Thymus (tissue), 11 donors: ENCODE data around the gene PPOX. TPM values are rescaled to one million over a fixed set of nuclear protein-coding genes. Genes with fewer than 3 reads are reported as not detected.

Experiments
- DNase-seq, 9 donors: peaks; one replicate each; pipeline ENCODE4 v3.0.0-alpha.2; 2013; ENCODE audit warnings: low spot score in 9 of 9, low read depth in 6 of 9, missing footprints in 1 of 9
- H3K27ac ChIP-seq, 2 donors: one replicate each; pipeline ENCODE4 v1.5.1; 2013; ENCODE audit warnings: control low read depth in 1 of 2, low read depth in 1 of 2, low read length in 1 of 2, mild to moderate bottlenecking in 1 of 2, moderate library complexity in 1 of 2
- H3K27me3 ChIP-seq, 2 donors: one replicate each; pipeline ENCODE4 v1.5.1; 2013; ENCODE audit warnings: low read length in 1 of 2; ENCODE audit not compliant: control insufficient read depth in 2 of 2, insufficient read depth in 1 of 2
- H3K36me3 ChIP-seq, 2 donors: one replicate each; pipeline ENCODE4 v1.5.1; 2013; ENCODE audit warnings: low read length in 1 of 2, mild to moderate bottlenecking in 1 of 2, moderate library complexity in 1 of 2; ENCODE audit not compliant: control insufficient read depth in 2 of 2, insufficient read depth in 2 of 2
- H3K4me1 ChIP-seq, 2 donors: one replicate each; pipeline ENCODE4 v1.5.1; 2013; ENCODE audit warnings: low read length in 2 of 2; ENCODE audit not compliant: control insufficient read depth in 2 of 2, insufficient read depth in 2 of 2
- H3K4me3 ChIP-seq, 2 donors: one replicate each; pipeline ENCODE4 v1.5.1; 2013; ENCODE audit warnings: low read length in 2 of 2, control low read depth in 1 of 2, mild to moderate bottlenecking in 1 of 2
- H3K9me3 ChIP-seq, 2 donors: one replicate each; pipeline ENCODE4 v1.5.1; 2013; ENCODE audit warnings: low read length in 1 of 2, mild to moderate bottlenecking in 1 of 2; ENCODE audit not compliant: control insufficient read depth in 2 of 2, insufficient read depth in 1 of 2
- WGBS: extraction: QIAGEN DNeasy Blood & Tissue Kit; methylation state at CpG from one replicate; pipeline ENCODE4 v1.1.7; 2013; 5-methylcytosine and 5-hydroxymethylcytosine counted together
- polyA plus RNA-seq: library from polyadenylated mRNA; stranded (reverse); fragments of 200-250 nt; gene quantifications from one replicate; pipeline ENCODE4 v1.2.3, GENCODE V29; 2013
- total RNA-seq: library from RNA; stranded (reverse); fragments of 120-200 nt; gene quantifications from one replicate; pipeline ENCODE4 v1.2.4, GENCODE V29; 2013
- donor health status: healthy.

PPOX gene
- total and polyA plus RNA-seq, 2 donors = 19.9 to 50.4 TPM

- H3K36me3 ChIP-seq = peaks cover 47 to 50% of the 10 kb centered on the region in 2 donors
- H3K4me1 ChIP-seq = peaks cover 12 to 27% of the 10 kb centered on the region in 2 donors
- no peaks in the 10 kb centered on the region for H3K27me3 ChIP-seq
- H3K27ac ChIP-seq = no peak overlapping the region
- H3K4me3 ChIP-seq = no peak overlapping the region
- WGBS = 97% methylated on average over 22 of the region's 22 CpGs
- no peaks in the 10 kb centered on the region for H3K9me3 ChIP-seq
- DNase-seq = no peak
Observed at GRCh38 chr1:161160671-161161145, 5.5 kb upstream of the PPOX start.

- no peak overlapping the region for H3K27ac ChIP-seq
- H3K4me1 ChIP-seq = peaks cover 13 to 32% of the 10 kb centered on the region in 2 donors
- 98% methylated on average over 5 of the region's 5 CpGs for WGBS
- H3K4me3 ChIP-seq = no peak overlapping the region
- DNase-seq = no peak
- H3K9me3 ChIP-seq = no peaks in the 10 kb centered on the region
- H3K27me3 ChIP-seq = no peaks in the 10 kb centered on the region
- H3K36me3 ChIP-seq = peaks cover 45 to 50% of the 10 kb centered on the region in 2 donors
Observed at GRCh38 chr1:161161652-161162051, 4.6 kb upstream of the PPOX start.

GRCh38 chr1:161162052-161162451 lies 4.2 kb upstream of the PPOX start:
- H3K27me3 ChIP-seq = no peaks in the 10 kb centered on the region
- WGBS = 95% methylated on average over 7 of the region's 7 CpGs
- H3K36me3 ChIP-seq = peaks cover 42 to 46% of the 10 kb centered on the region in 2 donors
- H3K4me3 ChIP-seq = no peak overlapping the region
- peaks cover 17 to 36% of the 10 kb centered on the region in 2 donors for H3K4me1 ChIP-seq
- no peak for DNase-seq
- no peak overlapping the region for H3K27ac ChIP-seq
- H3K9me3 ChIP-seq = no peaks in the 10 kb centered on the region

GRCh38 chr1:161162806-161163205 lies 3.4 kb upstream of the PPOX start:
- no peak for DNase-seq
- Histone ChIP-seq H3K4me1 (peaks cover 20 to 39% of the 10 kb centered on the region in 2 donors), H3K27me3 (no peaks in the 10 kb centered on the region), H3K27ac (no peak overlapping the region), H3K4me3 (no peak overlapping the region), H3K36me3 (peaks cover 39% of the 10 kb centered on the region in 2 donors), H3K9me3 (no peaks in the 10 kb centered on the region)
- WGBS = 97% methylated on average over 10 of the region's 10 CpGs

GRCh38 chr1:161163793-161164192 lies 2.4 kb upstream of the PPOX start:
- no peak for DNase-seq
- Histone ChIP-seq H3K9me3 (no peaks in the 10 kb centered on the region), H3K27me3 (no peaks in the 10 kb centered on the region), H3K27ac (no peak overlapping the region), H3K4me3 (no peak overlapping the region), H3K4me1 (peaks cover 20 to 34% of the 10 kb centered on the region in 2 donors), H3K36me3 (peaks cover 29 to 32% of the 10 kb centered on the region in 2 donors)
- 97% methylated on average over 5 of the region's 5 CpGs for WGBS

- Histone ChIP-seq H3K27ac (peak overlapping the region in 1 of 2 donors; percentile 95), H3K9me3 (no peaks in the 10 kb centered on the region), H3K4me3 (peak overlapping the region; percentile 62 to 79), H3K27me3 (no peaks in the 10 kb centered on the region), H3K36me3 (peaks cover 34 to 40% of the 10 kb centered on the region in 2 donors), H3K4me1 (peaks cover 16 to 27% of the 10 kb centered on the region in 2 donors)
- no peak for DNase-seq
- 80% methylated on average over 14 of the region's 14 CpGs for WGBS
Observed at GRCh38 chr1:161164901-161165610, 1.2 kb upstream of the PPOX start.

GRCh38 chr1:161166669-161167548 lies 683 bp downstream of the PPOX start:
- no peak for DNase-seq
- peaks cover 12 to 21% of the 10 kb centered on the region in 2 donors for H3K4me1 ChIP-seq
- peak overlapping the region; percentile 58 for H3K27ac ChIP-seq
- 13% methylated on average over 33 of the region's 33 CpGs for WGBS
- H3K4me3 ChIP-seq = peak overlapping the region; percentile 62 to 79
- H3K36me3 ChIP-seq = peaks cover 46 to 54% of the 10 kb centered on the region in 2 donors
- no peaks in the 10 kb centered on the region for H3K9me3 ChIP-seq
- no peaks in the 10 kb centered on the region for H3K27me3 ChIP-seq

GRCh38 chr1:161168906-161169305 lies 2.7 kb downstream of the PPOX start:
- Histone ChIP-seq H3K9me3 (no peaks in the 10 kb centered on the region), H3K36me3 (peaks cover 55% of the 10 kb centered on the region in 2 donors), H3K4me3 (no peak overlapping the region), H3K27me3 (no peaks in the 10 kb centered on the region), H3K27ac (no peak overlapping the region), H3K4me1 (peaks cover 12 to 21% of the 10 kb centered on the region in 2 donors)
- 96% methylated on average over 9 of the region's 9 CpGs for WGBS
- no peak for DNase-seq

GRCh38 chr1:161171191-161171590 lies 5.0 kb downstream of the PPOX start:
- 93% methylated on average over 5 of the region's 5 CpGs for WGBS
- no peak for DNase-seq
- Histone ChIP-seq H3K27me3 (no peaks in the 10 kb centered on the region), H3K9me3 (no peaks in the 10 kb centered on the region), H3K4me1 (peaks cover 12 to 16% of the 10 kb centered on the region in 2 donors), H3K4me3 (no peak overlapping the region), H3K36me3 (peaks cover 52 to 66% of the 10 kb centered on the region in 2 donors), H3K27ac (no peak overlapping the region)
